ENCODE measurements around the gene SLC5A3. TPM values are rescaled to one million over a fixed set of nuclear protein-coding genes. Genes with fewer than 3 reads are reported as not detected.

SLC5A3 gene
- total and polyA plus RNA-seq, 7 donors: 0.60 to 41.8 (median 20.6) TPM

- no peak for TF ChIP-seq CTCF (IDR thresholded peaks at IDR 0.05)
- no peak for TF ChIP-seq EP300 (IDR thresholded peaks at IDR 0.05)
- TF ChIP-seq POLR2A (IDR thresholded peaks at IDR 0.05): no peak
These were observed 11.4 kb upstream of the SLC5A3 start for GRCh38 chr21:34061983-34062382.

GRCh38 chr21:34065027-34065426 is 8.4 kb upstream of the SLC5A3 start:
- no peaks in the 10 kb centered on the region for H3K9me3 ChIP-seq
- no peaks in the 10 kb centered on the region for H3K27me3 ChIP-seq
- TF ChIP-seq CTCF (IDR thresholded peaks at IDR 0.05): no peak
- no peak for TF ChIP-seq POLR2A (IDR thresholded peaks at IDR 0.05)
- no peak for TF ChIP-seq EP300 (IDR thresholded peaks at IDR 0.05)
- TF ChIP-seq POLR2AphosphoS5 (IDR thresholded peaks at IDR 0.05): no peak
- H3K4me1 ChIP-seq: no peaks in the 10 kb centered on the region
- DNase-seq: no peak
- intact Hi-C loops (cut with DNase I): no loop called here
- no peak overlapping the region for H3K4me3 ChIP-seq
- H3K27ac ChIP-seq: no peak overlapping the region
- no peaks in the 10 kb centered on the region for H3K36me3 ChIP-seq
- WGBS, 2 donors: 78 to 85% methylated on average over 3 of the region's 3 CpGs

More at GRCh38 chr21:34061983-34062382, 11.4 kb upstream of the SLC5A3 start:
- DNase-seq: no peak
- WGBS, 2 donors: 92 to 94% methylated on average over 3 of the region's 3 CpGs
- intact Hi-C loops (cut with DNase I): no loop called here
- no peaks in the 10 kb centered on the region for H3K4me1 ChIP-seq
- H3K27ac ChIP-seq: no peak overlapping the region
- H3K9me3 ChIP-seq: no peaks in the 10 kb centered on the region
- H3K27me3 ChIP-seq: no peaks in the 10 kb centered on the region
- H3K36me3 ChIP-seq: no peaks in the 10 kb centered on the region
- H3K4me3 ChIP-seq: no peak overlapping the region

DNA sequence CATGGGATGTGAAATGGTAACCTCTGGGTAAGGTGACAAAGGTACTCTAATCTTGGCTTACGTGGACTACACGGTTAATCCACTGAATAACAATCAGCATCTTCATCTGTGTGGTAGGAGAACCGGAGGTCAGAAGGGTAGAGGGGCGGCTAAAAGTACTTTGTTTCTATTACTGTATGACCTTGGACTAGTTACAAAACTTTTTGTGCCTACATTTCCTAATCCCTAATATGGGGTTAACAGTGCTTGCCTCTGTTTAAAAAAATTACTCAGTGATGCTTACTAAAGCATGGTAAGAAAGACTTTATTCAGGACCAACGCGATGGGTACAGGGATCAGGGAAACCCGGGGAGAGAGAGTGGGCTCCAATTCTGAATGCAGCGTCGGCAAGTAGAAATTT is 1.7 kb upstream of the SLC5A3 start:
- TF ChIP-seq POLR2A (IDR thresholded peaks at IDR 0.05): no peak
- TF ChIP-seq POLR2AphosphoS5 (IDR thresholded peaks at IDR 0.05): no peak
- no peak for TF ChIP-seq CTCF (IDR thresholded peaks at IDR 0.05)
- no peak for TF ChIP-seq EP300 (IDR thresholded peaks at IDR 0.05)
- no peaks in the 10 kb centered on the region for H3K36me3 ChIP-seq

GRCh38 chr21:34072145-34073031 is 990 bp upstream of the SLC5A3 start:
- WGBS, 2 donors: 46 to 53% methylated on average over 32 of the region's 32 CpGs
- H3K9me3 ChIP-seq: no peaks in the 10 kb centered on the region
- H3K36me3 ChIP-seq: no peaks in the 10 kb centered on the region
- no peak for TF ChIP-seq POLR2A (IDR thresholded peaks at IDR 0.05)
- no peak for TF ChIP-seq EP300 (IDR thresholded peaks at IDR 0.05)
- TF ChIP-seq CTCF (IDR thresholded peaks at IDR 0.05): no peak
- no peak for TF ChIP-seq POLR2AphosphoS5 (IDR thresholded peaks at IDR 0.05)
- H3K4me1 ChIP-seq: peaks cover 0 to 37% (median 35%) of the 10 kb centered on the region in 4 donors
- H3K27me3 ChIP-seq: no peaks in the 10 kb centered on the region
- intact Hi-C loops (cut with DNase I): loop anchor here (2.0 to 10.0 kb wide), 5 partner anchors 58 to 428 kb away; partner anchors contain the start of genes CRYZL1 and ITSN1
- H3K4me3 ChIP-seq: peak overlapping the region; percentile 25 to 81 (median 70)
- peak; percentile 79 for DNase-seq
- peak overlapping the region; percentile 82 to 93 (median 88) for H3K27ac ChIP-seq

More for the DNA sequence above, 1.7 kb upstream of the SLC5A3 start:
- Histone ChIP-seq H3K4me1 (peaks cover 0 to 30% (median 27%) of the 10 kb centered on the region in 4 donors), H3K4me3 (no peak overlapping the region), H3K9me3 (no peaks in the 10 kb centered on the region), H3K27me3 (no peaks in the 10 kb centered on the region), H3K27ac (peak overlapping the region in 3 of 4 donors; percentile 82 to 93 (median 92))
- WGBS, 2 donors: 92 to 94% methylated on average over 9 of the region's 9 CpGs
- intact Hi-C loops (cut with DNase I): loop anchor here (2.0 to 10.0 kb wide), 5 partner anchors 59 to 427 kb away; partner anchors contain the start of genes CRYZL1 and ITSN1
- no peak for DNase-seq
